Gastroesophageal sphincter (tissue), 3 donors: ENCODE measurements around the gene THSD4.

Experiments used
- POLR2A ChIP-seq, 2 donors: fragments of 450-650 bp; IDR thresholded peaks; one replicate each; pipeline ENCODE4 v1.6.1; 2017; ENCODE audit warnings: antibody characterized with exemption in 2 of 2, mild to moderate bottlenecking in 2 of 2, moderate library complexity in 1 of 2
- TF ChIP-seq, protein P1 (sequence below), 4 experiments: fragments of 200-600 bp in 2 of 4; fragments of 450-650 bp in 2 of 4; sonication (generic) in 1 of 4; IDR thresholded peaks; one replicate each; pipeline ENCODE4 v1.5.1; 2017 to 2019; ENCODE audit warnings: antibody characterized with exemption in 4 of 4, mild to moderate bottlenecking in 2 of 4, moderate library complexity in 2 of 4

DNA sequence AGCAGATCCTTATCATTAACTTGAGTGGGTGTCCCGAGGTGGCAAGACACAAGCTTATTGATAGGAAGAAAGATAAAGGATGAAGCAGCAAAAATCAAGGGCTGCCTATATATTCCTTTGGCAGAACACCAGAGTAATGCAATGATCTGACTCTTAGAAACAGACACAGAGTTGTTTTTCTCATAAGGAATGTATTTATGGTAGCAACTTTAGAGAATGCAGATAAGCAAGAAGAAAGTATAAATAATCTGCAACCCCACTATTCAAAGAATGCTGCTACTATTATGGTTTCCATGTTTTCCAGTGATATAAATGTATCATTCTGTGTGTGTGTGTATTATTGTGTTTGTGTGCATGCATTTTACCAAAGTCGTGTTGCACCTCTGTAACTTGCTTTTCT is 208.3 kb downstream of the THSD4 start:
- TF ChIP-seq, protein P1, sequence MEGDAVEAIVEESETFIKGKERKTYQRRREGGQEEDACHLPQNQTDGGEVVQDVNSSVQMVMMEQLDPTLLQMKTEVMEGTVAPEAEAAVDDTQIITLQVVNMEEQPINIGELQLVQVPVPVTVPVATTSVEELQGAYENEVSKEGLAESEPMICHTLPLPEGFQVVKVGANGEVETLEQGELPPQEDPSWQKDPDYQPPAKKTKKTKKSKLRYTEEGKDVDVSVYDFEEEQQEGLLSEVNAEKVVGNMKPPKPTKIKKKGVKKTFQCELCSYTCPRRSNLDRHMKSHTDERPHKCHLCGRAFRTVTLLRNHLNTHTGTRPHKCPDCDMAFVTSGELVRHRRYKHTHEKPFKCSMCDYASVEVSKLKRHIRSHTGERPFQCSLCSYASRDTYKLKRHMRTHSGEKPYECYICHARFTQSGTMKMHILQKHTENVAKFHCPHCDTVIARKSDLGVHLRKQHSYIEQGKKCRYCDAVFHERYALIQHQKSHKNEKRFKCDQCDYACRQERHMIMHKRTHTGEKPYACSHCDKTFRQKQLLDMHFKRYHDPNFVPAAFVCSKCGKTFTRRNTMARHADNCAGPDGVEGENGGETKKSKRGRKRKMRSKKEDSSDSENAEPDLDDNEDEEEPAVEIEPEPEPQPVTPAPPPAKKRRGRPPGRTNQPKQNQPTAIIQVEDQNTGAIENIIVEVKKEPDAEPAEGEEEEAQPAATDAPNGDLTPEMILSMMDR (IDR thresholded peaks at IDR 0.05): no peak
- TF ChIP-seq POLR2A (IDR thresholded peaks at IDR 0.05): no peak
